Smooth muscle cell (in vitro differentiated cells): ENCODE results near the gene ITPK1. TPM values are rescaled to one million over a fixed set of nuclear protein-coding genes. Genes with fewer than 3 reads are reported as not detected.
"Not testable (repeated sequence)": the region's sequence is repeated elsewhere in the genome, so short reads cannot be mapped to it uniquely, and the experiment has no call there.

ENCODE experiments used
- DNase-seq: peaks from one replicate; lab custom pipeline; 2025; ENCODE audit not compliant: unreplicated experiment; lab: John Stamatoyannopoulos, UW
- H2AFZ ChIP-seq: fragments of 200-600 bp; sonication (generic); 2 replicates; pipeline ENCODE4 v1.6.0; 2016; ENCODE audit warnings: antibody characterized with exemption, low read depth, mild to moderate bottlenecking
- H3F3A ChIP-seq: fragments of 200-600 bp; sonication (generic); 2 replicates; pipeline ENCODE4 v1.6.0; 2017; ENCODE audit warnings: antibody characterized with exemption, low read depth
- H3K27ac ChIP-seq: fragments of 200-600 bp; sonication (generic); 2 replicates; pipeline ENCODE4 v1.5.1; 2016; ENCODE audit warnings: low read depth, mild to moderate bottlenecking
- H3K27me3 ChIP-seq: fragments of 200-600 bp; sonication (generic); 2 replicates; pipeline ENCODE4 v1.6.1; 2016; ENCODE audit warnings: low read depth, mild to moderate bottlenecking
- H3K36me3 ChIP-seq: fragments of 200-600 bp; sonication (generic); 2 replicates; pipeline ENCODE4 v1.5.1; 2016; ENCODE audit warnings: low read depth
- H3K4me1 ChIP-seq: fragments of 200-600 bp; sonication (generic); 2 replicates; pipeline ENCODE4 v1.5.1; 2016; ENCODE audit warnings: low read depth
- H3K4me2 ChIP-seq: fragments of 200-600 bp; sonication (generic); 2 replicates; pipeline ENCODE4 v1.6.0; 2016; ENCODE audit warnings: mild to moderate bottlenecking
- H3K4me3 ChIP-seq: fragments of 200-600 bp; sonication (generic); 2 replicates; pipeline ENCODE4 v1.5.1; 2016; ENCODE audit warnings: mild to moderate bottlenecking
- H3K79me2 ChIP-seq: fragments of 200-600 bp; sonication (generic); 2 replicates; pipeline ENCODE4 v1.6.0; 2016; ENCODE audit warnings: low read depth, mild to moderate bottlenecking
- H3K9ac ChIP-seq: fragments of 200-600 bp; sonication (generic); 2 replicates; pipeline ENCODE4 v1.6.0; 2016; ENCODE audit warnings: low read depth
- H3K9me3 ChIP-seq: fragments of 200-600 bp; sonication (generic); replicated peaks from 2 replicates; pipeline ENCODE4 v1.5.1; 2016; ENCODE audit warnings: low read depth
- H4K20me1 ChIP-seq: fragments of 200-600 bp; sonication (generic); 2 replicates; pipeline ENCODE4 v1.6.0; 2016; ENCODE audit warnings: low read depth
- WGBS: methylation state at CpG from one replicate; pipeline ENCODE4 v1.1.7; 2016; ENCODE audit warnings: low lambda C conversion rate; 5-methylcytosine and 5-hydroxymethylcytosine counted together
- polyA plus RNA-seq: library from polyadenylated mRNA; unstranded; fragments of >200 nt; fragmentation: Nextera tagmentation; extraction: Ambion mirVana; gene quantifications from 2 replicates; pipeline ENCODE4 v1.2.1, GENCODE V29; 2016
- total RNA-seq: library from RNA; depleted of rRNA; stranded (reverse); fragments of >200 nt; gene quantifications from 2 replicates; pipeline ENCODE4 v1.2.3, GENCODE V29; 2014
- TF ChIP-seq, protein P1 (sequence below): fragments of 200-600 bp; sonication (generic); IDR thresholded peaks from 2 replicates; pipeline ENCODE4 v1.5.1; 2017; ENCODE audit warnings: borderline replicate concordance, mild to moderate bottlenecking, antibody characterized with exemption; ENCODE audit not compliant: insufficient read depth, poor library complexity, severe bottlenecking

The ITPK1 gene
- total and polyA plus RNA-seq, 2 experiments from 2014 or later, result 9.2 to 14.2 TPM

DNA sequence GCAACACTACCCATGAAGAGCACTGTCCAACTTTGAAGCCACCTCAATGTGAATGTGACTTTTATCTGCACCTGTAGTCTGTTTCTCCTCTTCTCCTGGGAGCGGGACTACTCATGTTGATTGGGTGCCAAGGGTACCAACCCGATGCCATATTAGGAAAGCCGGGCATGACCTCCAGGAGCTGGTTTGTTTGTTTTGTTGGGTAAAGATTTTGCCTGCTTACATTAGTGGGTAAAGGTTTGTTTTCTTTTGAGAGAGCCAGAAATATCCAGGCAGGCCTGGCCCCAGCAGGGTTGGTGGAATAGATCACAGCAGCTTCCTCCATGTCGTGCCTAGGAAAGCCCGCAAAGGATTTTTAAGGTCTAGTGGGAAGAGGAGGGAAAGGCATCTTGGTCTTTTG is 19.7 kb upstream of the ITPK1 start:
- DNase-seq, result no peak
- no peak overlapping the region for H3K9ac ChIP-seq
- 95% methylated on average over 5 of the region's 5 CpGs for WGBS

DNA sequence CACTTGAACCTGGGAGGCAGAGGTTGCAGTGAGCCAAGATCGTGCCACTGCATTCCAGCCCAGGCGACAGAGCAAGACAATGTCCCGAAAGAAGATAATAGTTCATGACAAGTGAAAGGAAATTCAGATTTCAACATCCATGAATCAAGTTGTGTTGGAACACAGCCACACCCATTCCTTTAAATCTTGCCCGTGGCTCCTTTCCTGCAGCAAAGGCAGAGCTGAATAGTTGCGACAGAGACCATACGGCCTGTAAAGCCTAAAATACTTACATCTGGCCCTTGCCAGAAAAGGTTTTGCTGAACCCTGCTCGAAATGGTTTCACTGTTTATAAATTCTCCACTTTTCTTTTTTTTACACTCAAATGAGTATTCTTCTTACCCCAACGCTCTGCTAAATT is 17.7 kb upstream of the ITPK1 start:
- Histone ChIP-seq H3K9ac (no peak overlapping the region), H3K27ac (no peak overlapping the region), H3K4me2 (no peak overlapping the region), H4K20me1 (no peaks in the 10 kb centered on the region), H3K79me2 (no peaks in the 10 kb centered on the region), H3K4me1 (no peaks in the 10 kb centered on the region), H3F3A (no peaks in the 10 kb centered on the region), H3K4me3 (no peak overlapping the region), H2AFZ (no peak overlapping the region), H3K9me3 (no peaks in the 10 kb centered on the region), H3K27me3 (no peaks in the 10 kb centered on the region), H3K36me3 (no peaks in the 10 kb centered on the region)
- TF ChIP-seq, protein P1, sequence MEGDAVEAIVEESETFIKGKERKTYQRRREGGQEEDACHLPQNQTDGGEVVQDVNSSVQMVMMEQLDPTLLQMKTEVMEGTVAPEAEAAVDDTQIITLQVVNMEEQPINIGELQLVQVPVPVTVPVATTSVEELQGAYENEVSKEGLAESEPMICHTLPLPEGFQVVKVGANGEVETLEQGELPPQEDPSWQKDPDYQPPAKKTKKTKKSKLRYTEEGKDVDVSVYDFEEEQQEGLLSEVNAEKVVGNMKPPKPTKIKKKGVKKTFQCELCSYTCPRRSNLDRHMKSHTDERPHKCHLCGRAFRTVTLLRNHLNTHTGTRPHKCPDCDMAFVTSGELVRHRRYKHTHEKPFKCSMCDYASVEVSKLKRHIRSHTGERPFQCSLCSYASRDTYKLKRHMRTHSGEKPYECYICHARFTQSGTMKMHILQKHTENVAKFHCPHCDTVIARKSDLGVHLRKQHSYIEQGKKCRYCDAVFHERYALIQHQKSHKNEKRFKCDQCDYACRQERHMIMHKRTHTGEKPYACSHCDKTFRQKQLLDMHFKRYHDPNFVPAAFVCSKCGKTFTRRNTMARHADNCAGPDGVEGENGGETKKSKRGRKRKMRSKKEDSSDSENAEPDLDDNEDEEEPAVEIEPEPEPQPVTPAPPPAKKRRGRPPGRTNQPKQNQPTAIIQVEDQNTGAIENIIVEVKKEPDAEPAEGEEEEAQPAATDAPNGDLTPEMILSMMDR, result no peak
- WGBS, result 68% methylated on average over 8 of the region's 8 CpGs
- no peak for DNase-seq

More for the DNA sequence above, 19.7 kb upstream of the ITPK1 start:
- Histone ChIP-seq H3K27ac (no peak overlapping the region), H4K20me1 (no peaks in the 10 kb centered on the region), H3K79me2 (no peaks in the 10 kb centered on the region), H3K4me2 (no peak overlapping the region), H3K9me3 (no peaks in the 10 kb centered on the region), H3F3A (no peaks in the 10 kb centered on the region), H3K4me1 (no peaks in the 10 kb centered on the region), H3K4me3 (no peak overlapping the region), H3K36me3 (no peaks in the 10 kb centered on the region), H3K27me3 (no peaks in the 10 kb centered on the region), H2AFZ (no peak overlapping the region)
- TF ChIP-seq, protein P1, result no peak

DNA sequence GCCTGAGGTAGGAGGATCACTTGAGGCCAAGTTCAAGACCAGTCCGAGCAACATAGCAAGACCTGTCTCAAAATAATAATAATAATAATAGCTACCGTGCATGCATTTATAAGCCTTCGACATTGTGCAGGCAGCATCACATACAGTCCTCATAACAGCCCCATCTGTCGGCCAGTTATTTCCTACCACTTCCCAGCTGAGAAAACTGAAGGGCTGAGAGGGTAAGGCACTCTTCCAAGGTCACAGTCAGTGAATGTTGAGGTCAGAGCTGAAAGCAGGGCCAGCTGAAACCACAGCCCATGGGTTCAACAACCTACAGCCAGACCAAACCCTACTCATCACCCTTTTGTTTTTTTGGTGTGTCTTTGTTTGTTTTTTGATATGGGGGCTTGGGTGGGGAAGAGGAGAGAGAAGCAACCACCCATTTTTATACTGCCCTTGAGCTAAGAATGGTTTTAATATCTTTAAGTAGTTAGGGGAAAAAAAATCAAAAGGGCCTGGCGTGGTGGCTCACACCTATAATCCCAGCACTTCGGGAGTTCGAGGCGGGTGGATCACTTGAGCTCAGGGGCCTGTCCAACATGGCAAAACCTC is 16.8 kb upstream of the ITPK1 start:
- Histone ChIP-seq H3K9ac (no peak overlapping the region), H3F3A (no peaks in the 10 kb centered on the region), H2AFZ (no peak overlapping the region), H3K27me3 (no peaks in the 10 kb centered on the region), H3K27ac (no peak overlapping the region), H3K9me3 (no peaks in the 10 kb centered on the region), H3K4me1 (no peaks in the 10 kb centered on the region), H3K4me3 (no peak overlapping the region), H3K79me2 (no peaks in the 10 kb centered on the region), H3K36me3 (no peaks in the 10 kb centered on the region), H4K20me1 (no peaks in the 10 kb centered on the region), H3K4me2 (no peak overlapping the region)
- TF ChIP-seq, protein P1, result peak; percentile 47
- DNase-seq, result no peak
- whole genome bisulfite sequencing, result 74% methylated on average over 8 of the region's 8 CpGs

DNA sequence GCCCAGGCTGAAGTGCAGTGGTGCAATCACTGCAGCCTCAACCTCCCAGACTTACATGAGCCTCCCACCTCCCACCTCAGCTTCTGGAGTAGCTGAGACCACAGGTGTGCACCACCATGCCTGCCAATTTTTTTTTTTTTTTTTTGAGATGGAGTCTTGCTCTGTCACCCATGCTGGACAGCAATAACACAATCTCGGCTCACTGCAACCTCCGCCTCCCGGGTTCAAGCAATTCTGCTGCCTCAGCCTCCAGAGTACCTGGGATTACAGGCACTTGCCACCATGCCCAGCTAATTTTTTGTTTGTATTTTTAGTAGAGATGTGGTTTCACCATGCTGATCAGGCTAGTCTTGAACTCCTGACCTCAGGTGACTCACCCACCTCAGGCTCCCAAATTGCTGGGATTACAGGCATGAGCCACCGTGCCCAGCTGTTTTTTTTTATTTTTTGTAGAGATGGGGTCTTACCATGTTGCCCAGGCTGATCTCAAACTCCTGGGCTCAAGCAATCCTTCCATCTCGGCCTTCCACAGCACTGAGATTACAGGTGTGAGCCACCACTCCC is 15.6 kb upstream of the ITPK1 start:
- H3K4me3 ChIP-seq, H3K79me2 ChIP-seq, H3K4me2 ChIP-seq, H3K4me1 ChIP-seq, H3F3A ChIP-seq, H4K20me1 ChIP-seq, H3K36me3 ChIP-seq, H3K27me3 ChIP-seq, H3K9me3 ChIP-seq, H3K27ac ChIP-seq, H3K9ac ChIP-seq, DNase-seq, H2AFZ ChIP-seq: not testable (repeated sequence)
- WGBS, result 88% methylated on average over 5 of the region's 5 CpGs
